Measurements from ENCODE around the gene DMRTB1. TPM values are rescaled to one million over a fixed set of nuclear protein-coding genes. Genes with fewer than 3 reads are reported as not detected.
A peak's percentile ranks its signal among the peaks of the same experiment; 100 is the strongest.

Gene DMRTB1
- total RNA-seq, 1 experiment from 2014 or later = not detected

DNA sequence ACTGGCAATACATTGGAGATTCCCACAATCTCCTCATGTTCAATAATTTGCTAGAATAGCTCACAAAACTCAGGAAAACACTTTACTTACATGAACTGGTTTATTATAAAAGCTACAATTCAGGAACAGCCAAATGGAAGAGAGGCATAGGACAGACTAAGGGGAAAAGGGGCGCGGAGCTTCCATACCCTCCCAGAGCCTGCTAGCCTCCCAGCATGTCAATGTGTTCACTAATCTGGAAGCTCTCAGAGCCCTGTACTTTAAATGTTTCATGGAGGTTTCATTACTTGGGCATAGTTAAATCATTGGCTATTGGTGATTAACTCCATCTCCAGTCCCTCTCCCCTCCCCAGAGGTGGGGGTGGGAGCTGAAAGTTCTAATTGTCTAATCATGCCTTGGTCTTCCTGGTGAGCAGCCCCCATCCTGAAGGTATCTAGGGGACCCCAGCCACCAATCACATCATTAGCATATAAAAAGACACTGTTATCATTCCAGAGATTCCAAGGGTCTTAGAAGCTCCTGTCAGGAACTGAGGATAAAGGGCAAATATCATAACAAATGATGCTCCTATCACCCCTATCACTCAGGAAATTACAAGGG is 10.9 kb upstream of the DMRTB1 start:
- intact Hi-C loops (cut with micrococcal nuclease; ENCODE audit: unreplicated experiment) = no loop called here
- Histone ChIP-seq H3K4me3 (ENCODE audit: low read depth in 2 of 2, low read length in 2 of 2) (no peak overlapping the region), H3K27me3 (ENCODE audit: control insufficient read depth, insufficient read depth, low read length) (peaks cover 2% of the 10 kb centered on the region; the same call in 1 of the 2 replicates), H3K9me3 (ENCODE audit: control insufficient read depth, insufficient read depth, low read depth, low read length) (no peaks in the 10 kb centered on the region), H3K36me3 (ENCODE audit: control insufficient read depth, insufficient read depth, low read length) (no peaks in the 10 kb centered on the region), H3K4me1 (ENCODE audit: control insufficient read depth, insufficient read depth, low read length) (0 out of 2 replicates have a peak, but pooled peaks cover 4% of the 10 kb centered on the region), H3K27ac (ENCODE audit: low read length) (no peak overlapping the region)
- CTCF ChIA-PET = interaction anchor here (0.6 kb wide), 1 partner anchor 56 kb away, joined by 4 read pairs; no protein-coding TSS in a partner anchor
- in situ Hi-C loops (cut with HindIII; ENCODE audit: low pct_unique_long_range_greater_than_20kb, low sequenced_read_pairs) = no loop called here
- ATAC-seq (no peak), DNase-seq (ENCODE audit: low read depth, low spot score) (no peak)
- POLR2A ChIA-PET = no interaction called here
- BruUV-seq (replicated peaks) = no TSS peak
- TF ChIP-seq TCF7L2 (IDR thresholded peaks at IDR 0.05; ENCODE audit: low read depth, low read length) (no peak), POLR2AphosphoS5 (IDR thresholded peaks at IDR 0.05; ENCODE audit: low read depth, low read length) (no peak), SIN3A (IDR thresholded peaks at IDR 0.05; ENCODE audit: borderline replicate concordance, insufficient read depth, low read depth, low read length) (no peak)
- TF ChIP-seq, protein P1, sequence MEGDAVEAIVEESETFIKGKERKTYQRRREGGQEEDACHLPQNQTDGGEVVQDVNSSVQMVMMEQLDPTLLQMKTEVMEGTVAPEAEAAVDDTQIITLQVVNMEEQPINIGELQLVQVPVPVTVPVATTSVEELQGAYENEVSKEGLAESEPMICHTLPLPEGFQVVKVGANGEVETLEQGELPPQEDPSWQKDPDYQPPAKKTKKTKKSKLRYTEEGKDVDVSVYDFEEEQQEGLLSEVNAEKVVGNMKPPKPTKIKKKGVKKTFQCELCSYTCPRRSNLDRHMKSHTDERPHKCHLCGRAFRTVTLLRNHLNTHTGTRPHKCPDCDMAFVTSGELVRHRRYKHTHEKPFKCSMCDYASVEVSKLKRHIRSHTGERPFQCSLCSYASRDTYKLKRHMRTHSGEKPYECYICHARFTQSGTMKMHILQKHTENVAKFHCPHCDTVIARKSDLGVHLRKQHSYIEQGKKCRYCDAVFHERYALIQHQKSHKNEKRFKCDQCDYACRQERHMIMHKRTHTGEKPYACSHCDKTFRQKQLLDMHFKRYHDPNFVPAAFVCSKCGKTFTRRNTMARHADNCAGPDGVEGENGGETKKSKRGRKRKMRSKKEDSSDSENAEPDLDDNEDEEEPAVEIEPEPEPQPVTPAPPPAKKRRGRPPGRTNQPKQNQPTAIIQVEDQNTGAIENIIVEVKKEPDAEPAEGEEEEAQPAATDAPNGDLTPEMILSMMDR (IDR thresholded peaks at IDR 0.05) = no peak
- TF ChIP-seq, protein P2, sequence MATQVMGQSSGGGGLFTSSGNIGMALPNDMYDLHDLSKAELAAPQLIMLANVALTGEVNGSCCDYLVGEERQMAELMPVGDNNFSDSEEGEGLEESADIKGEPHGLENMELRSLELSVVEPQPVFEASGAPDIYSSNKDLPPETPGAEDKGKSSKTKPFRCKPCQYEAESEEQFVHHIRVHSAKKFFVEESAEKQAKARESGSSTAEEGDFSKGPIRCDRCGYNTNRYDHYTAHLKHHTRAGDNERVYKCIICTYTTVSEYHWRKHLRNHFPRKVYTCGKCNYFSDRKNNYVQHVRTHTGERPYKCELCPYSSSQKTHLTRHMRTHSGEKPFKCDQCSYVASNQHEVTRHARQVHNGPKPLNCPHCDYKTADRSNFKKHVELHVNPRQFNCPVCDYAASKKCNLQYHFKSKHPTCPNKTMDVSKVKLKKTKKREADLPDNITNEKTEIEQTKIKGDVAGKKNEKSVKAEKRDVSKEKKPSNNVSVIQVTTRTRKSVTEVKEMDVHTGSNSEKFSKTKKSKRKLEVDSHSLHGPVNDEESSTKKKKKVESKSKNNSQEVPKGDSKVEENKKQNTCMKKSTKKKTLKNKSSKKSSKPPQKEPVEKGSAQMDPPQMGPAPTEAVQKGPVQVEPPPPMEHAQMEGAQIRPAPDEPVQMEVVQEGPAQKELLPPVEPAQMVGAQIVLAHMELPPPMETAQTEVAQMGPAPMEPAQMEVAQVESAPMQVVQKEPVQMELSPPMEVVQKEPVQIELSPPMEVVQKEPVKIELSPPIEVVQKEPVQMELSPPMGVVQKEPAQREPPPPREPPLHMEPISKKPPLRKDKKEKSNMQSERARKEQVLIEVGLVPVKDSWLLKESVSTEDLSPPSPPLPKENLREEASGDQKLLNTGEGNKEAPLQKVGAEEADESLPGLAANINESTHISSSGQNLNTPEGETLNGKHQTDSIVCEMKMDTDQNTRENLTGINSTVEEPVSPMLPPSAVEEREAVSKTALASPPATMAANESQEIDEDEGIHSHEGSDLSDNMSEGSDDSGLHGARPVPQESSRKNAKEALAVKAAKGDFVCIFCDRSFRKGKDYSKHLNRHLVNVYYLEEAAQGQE (IDR thresholded peaks at IDR 0.05; ENCODE audit: insufficient read depth in 1 of 2, low read depth in 2 of 2, low read length in 1 of 2) = no peak

DNA sequence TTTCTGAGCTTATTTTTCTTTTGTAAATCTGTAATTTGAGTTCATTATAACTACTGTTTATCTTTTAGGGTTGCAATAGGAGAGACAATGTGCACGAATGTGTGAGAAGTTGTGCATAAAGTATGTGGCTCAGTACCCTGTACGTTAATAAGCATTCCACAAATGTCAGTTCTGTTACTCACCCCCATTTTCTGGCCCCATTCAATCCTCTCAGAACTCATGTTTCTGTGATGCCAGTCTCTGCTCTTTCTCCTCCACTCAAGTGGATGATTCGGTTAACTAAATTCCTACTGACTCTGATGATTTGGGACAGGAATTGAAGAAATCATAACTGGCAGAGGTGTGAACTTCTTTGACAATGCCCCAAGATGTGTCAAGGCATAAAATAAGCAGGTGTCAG is 10.2 kb upstream of the DMRTB1 start:
- no TSS peak for BruUV-seq (replicated peaks)
- CTCF ChIA-PET = no interaction called here

More for the DNA sequence above, 10.2 kb upstream of the DMRTB1 start:
- in situ Hi-C loops (cut with HindIII; ENCODE audit: low pct_unique_long_range_greater_than_20kb, low sequenced_read_pairs) = no loop called here
- TF ChIP-seq SIN3A (IDR thresholded peaks at IDR 0.05; ENCODE audit: borderline replicate concordance, insufficient read depth, low read depth, low read length) = no peak
- TF ChIP-seq TCF7L2 (IDR thresholded peaks at IDR 0.05; ENCODE audit: low read depth, low read length) = no peak
- no peak for TF ChIP-seq POLR2AphosphoS5 (IDR thresholded peaks at IDR 0.05; ENCODE audit: low read depth, low read length)
- TF ChIP-seq, protein P2 (IDR thresholded peaks at IDR 0.05; ENCODE audit: insufficient read depth in 1 of 2, low read depth in 2 of 2, low read length in 1 of 2) = no peak
- H3K4me3 ChIP-seq (ENCODE audit: low read depth in 2 of 2, low read length in 2 of 2) = no peak overlapping the region
- ATAC-seq (0 out of 2 replicates have a peak, but pooled peaks have one; percentile 39), DNase-seq (ENCODE audit: low read depth, low spot score) (no peak)
- no peaks in the 10 kb centered on the region for H3K9me3 ChIP-seq (ENCODE audit: control insufficient read depth, insufficient read depth, low read depth, low read length)
- intact Hi-C loops (cut with micrococcal nuclease; ENCODE audit: unreplicated experiment) = no loop called here
- no peak overlapping the region for H3K27ac ChIP-seq (ENCODE audit: low read length)
- no peaks in the 10 kb centered on the region for H3K36me3 ChIP-seq (ENCODE audit: control insufficient read depth, insufficient read depth, low read length)
- peaks cover 2% of the 10 kb centered on the region; the same call in 1 of the 2 replicates for H3K27me3 ChIP-seq (ENCODE audit: control insufficient read depth, insufficient read depth, low read length)
- H3K4me1 ChIP-seq (ENCODE audit: control insufficient read depth, insufficient read depth, low read length) = 0 out of 2 replicates have a peak, but pooled peaks cover 4% of the 10 kb centered on the region
- POLR2A ChIA-PET = no interaction called here
